K562 (cell line): ENCODE data around the gene HFE. TPM values are rescaled to one million over a fixed set of nuclear protein-coding genes. Genes with fewer than 3 reads are reported as not detected.

Experiments
- DPF2 ChIP-seq: fragments of 450-650 bp; IDR thresholded peaks from 2 replicates; pipeline ENCODE4 v1.6.1; 2016
- EHMT2 ChIP-seq: fragments of 450-650 bp; IDR thresholded peaks from 2 replicates; pipeline ENCODE4 v1.6.1; 2018; ENCODE audit warnings: antibody characterized with exemption
- EP300 ChIP-seq: IDR thresholded peaks from 2 replicates; pipeline ENCODE4 v1.6.1; 2012; ENCODE audit warnings: low read length, improper control_type of control experiment
- ESRRB ChIP-seq: fragments of 250-450 bp; sonication (Bioruptor Pico); IDR thresholded peaks from 2 replicates; pipeline ENCODE4 v1.5.0; 2020; ENCODE audit warnings: mild to moderate bottlenecking, moderate library complexity, borderline replicate concordance
- ETV1 ChIP-seq: fragments of 450-650 bp; conservative IDR thresholded peaks from 2 replicates; pipeline ENCODE4 v1.6.1; 2016; ENCODE audit warnings: missing genetic modification characterization, control low read depth, low read depth, missing compliant biosample characterization
- FOXK1 ChIP-seq: sonication (generic); formaldehyde crosslinking; IDR thresholded peaks from 2 replicates; pipeline ENCODE4 v1.8.0; 2022; ENCODE audit warnings: missing genetic modification reagents, mild to moderate bottlenecking, borderline replicate concordance
- KLF1 ChIP-seq: fragments of 450-650 bp; IDR thresholded peaks from 2 replicates; pipeline ENCODE4 v1.6.1; 2016; ENCODE audit warnings: missing genetic modification characterization, missing compliant biosample characterization
- SIRT6 ChIP-seq: IDR thresholded peaks from one replicate; pipeline ENCODE4 v1.6.1; 2012; ENCODE audit warnings: low read depth, mild to moderate bottlenecking, control low read depth, inconsistent platforms, low read length, moderate library complexity
- SMAD1 ChIP-seq: fragments of 150-350 bp; IDR thresholded peaks from 2 replicates; pipeline ENCODE4 v1.6.1; 2014; ENCODE audit warnings: low read length, low read depth; ENCODE audit not compliant: partially characterized antibody
- SRSF9 ChIP-seq: fragments of 200-400 bp; formaldehyde crosslinking; IDR thresholded peaks from 2 replicates; pipeline ENCODE4 v1.6.1; 2017; ENCODE audit warnings: low read depth, low read length, borderline replicate concordance
- ZNF134 ChIP-seq: fragments of 250-450 bp; sonication (Bioruptor Pico); conservative IDR thresholded peaks from 2 replicates; pipeline ENCODE4 v1.4.0; 2020
- polyA plus RNA-seq, 8 experiments: library from polyadenylated mRNA; depleted of rRNA in 4 of 8; stranded (reverse) in 5 of 8; unstranded in 3 of 8; fragments of >200 nt; fragmentation: Nextera tagmentation in 2 of 8; fragmentation: Illumina TruSeq in 1 of 8; extraction: Ambion mirVana in 2 of 8; extraction: Trizol in 1 of 8; gene quantifications; 2 replicates each; pipeline versions ENCODE4 v1.2.1 to v1.2.3, GENCODE V29; 2011 to 2014; ENCODE audit warnings: inconsistent platforms in 1 of 8, missing spikeins in 1 of 8
- total RNA-seq, 7 experiments: library from RNA; depleted of rRNA in 6 of 7; stranded (reverse); fragments of >200 nt in 6 of 7; fragmentation: Illumina TruSeq in 2 of 7; extraction: Trizol in 2 of 7; gene quantifications; 2 replicates each; pipeline versions ENCODE4 v1.2.1 to v1.2.3, GENCODE V29; 2011 to 2021; ENCODE audit warnings: low replicate concordance in 1 of 7
- TF ChIP-seq, protein P1 (sequence below), 2 experiments: IDR thresholded peaks in 1 of 2; conservative IDR thresholded peaks in 1 of 2; 2 replicates each; pipeline ENCODE4 v1.6.1; 2016; ENCODE audit warnings: low read depth in 2 of 2, mild to moderate bottlenecking in 1 of 2, missing compliant biosample characterization in 1 of 2, missing genetic modification characterization in 1 of 2, moderate library complexity in 1 of 2
- TF ChIP-seq, protein P2 (sequence below): fragments of 200-400 bp; formaldehyde crosslinking; IDR thresholded peaks from 2 replicates; pipeline ENCODE4 v1.6.1; 2017; ENCODE audit warnings: mild to moderate bottlenecking, low read depth, low read length, moderate library complexity
- TF ChIP-seq, protein P3 (sequence below): fragments of 450-650 bp; IDR thresholded peaks from 2 replicates; pipeline ENCODE4 v1.6.1; 2018; ENCODE audit warnings: mild to moderate bottlenecking, low read depth; ENCODE audit not compliant: partially characterized antibody

Gene HFE
- total and polyA plus RNA-seq, 9 of the 15 experiments (the other 6 are each of a cell fraction or from before 2014, with no cell fraction given): 0.14 to 1.2 (median 0.76) TPM

DNA sequence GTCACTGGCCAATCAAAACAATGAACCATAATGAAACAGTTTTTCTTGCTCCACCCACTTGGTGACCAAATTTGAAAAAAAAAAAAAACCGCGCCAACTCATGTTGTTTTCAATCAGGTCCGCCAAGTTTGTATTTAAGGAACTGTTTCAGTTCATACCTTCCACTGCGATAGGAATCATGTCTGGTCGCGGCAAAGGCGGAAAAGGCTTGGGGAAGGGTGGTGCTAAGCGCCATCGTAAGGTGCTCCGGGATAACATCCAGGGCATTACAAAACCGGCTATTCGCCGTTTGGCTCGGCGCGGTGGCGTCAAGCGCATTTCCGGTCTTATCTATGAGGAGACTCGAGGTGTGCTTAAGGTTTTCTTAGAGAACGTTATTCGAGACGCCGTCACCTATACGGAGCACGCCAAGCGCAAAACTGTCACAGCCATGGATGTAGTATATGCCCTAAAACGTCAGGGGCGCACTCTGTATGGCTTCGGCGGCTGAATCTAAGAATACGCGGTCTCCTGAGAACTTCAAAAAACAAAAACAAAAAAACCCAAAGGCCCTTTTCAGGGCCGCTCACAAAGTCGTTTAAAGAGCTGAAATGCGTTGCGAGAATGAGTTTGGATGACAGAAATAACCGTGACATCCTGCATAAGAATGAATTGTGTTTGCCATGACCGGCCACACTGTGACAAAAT lies 16.7 kb downstream of the HFE start (continued):
- TF ChIP-seq, protein P1, sequence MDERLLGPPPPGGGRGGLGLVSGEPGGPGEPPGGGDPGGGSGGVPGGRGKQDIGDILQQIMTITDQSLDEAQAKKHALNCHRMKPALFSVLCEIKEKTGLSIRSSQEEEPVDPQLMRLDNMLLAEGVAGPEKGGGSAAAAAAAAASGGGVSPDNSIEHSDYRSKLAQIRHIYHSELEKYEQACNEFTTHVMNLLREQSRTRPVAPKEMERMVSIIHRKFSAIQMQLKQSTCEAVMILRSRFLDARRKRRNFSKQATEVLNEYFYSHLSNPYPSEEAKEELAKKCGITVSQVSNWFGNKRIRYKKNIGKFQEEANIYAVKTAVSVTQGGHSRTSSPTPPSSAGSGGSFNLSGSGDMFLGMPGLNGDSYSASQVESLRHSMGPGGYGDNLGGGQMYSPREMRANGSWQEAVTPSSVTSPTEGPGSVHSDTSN (CRISPR knock-in tag; IDR thresholded peaks at IDR 0.05; ENCODE audit: low read depth): no peak
- TF ChIP-seq, protein P1 (tag; conservative IDR thresholded peaks at IDR 0.05; ENCODE audit: low read depth): peak; percentile 0; the same call in 1 of the 2 replicates
- peak; percentile 100 for TF ChIP-seq SMAD1
- peak; percentile 19; the same call in 1 of the 2 replicates for TF ChIP-seq DPF2
- TF ChIP-seq SRSF9: no peak
- TF ChIP-seq, protein P2, sequence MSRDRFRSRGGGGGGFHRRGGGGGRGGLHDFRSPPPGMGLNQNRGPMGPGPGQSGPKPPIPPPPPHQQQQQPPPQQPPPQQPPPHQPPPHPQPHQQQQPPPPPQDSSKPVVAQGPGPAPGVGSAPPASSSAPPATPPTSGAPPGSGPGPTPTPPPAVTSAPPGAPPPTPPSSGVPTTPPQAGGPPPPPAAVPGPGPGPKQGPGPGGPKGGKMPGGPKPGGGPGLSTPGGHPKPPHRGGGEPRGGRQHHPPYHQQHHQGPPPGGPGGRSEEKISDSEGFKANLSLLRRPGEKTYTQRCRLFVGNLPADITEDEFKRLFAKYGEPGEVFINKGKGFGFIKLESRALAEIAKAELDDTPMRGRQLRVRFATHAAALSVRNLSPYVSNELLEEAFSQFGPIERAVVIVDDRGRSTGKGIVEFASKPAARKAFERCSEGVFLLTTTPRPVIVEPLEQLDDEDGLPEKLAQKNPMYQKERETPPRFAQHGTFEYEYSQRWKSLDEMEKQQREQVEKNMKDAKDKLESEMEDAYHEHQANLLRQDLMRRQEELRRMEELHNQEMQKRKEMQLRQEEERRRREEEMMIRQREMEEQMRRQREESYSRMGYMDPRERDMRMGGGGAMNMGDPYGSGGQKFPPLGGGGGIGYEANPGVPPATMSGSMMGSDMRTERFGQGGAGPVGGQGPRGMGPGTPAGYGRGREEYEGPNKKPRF: no peak
- no peak for TF ChIP-seq EHMT2
- TF ChIP-seq SIRT6: no peak
- peak; percentile 90 for TF ChIP-seq FOXK1 (CRISPR knock-in tag)
- TF ChIP-seq, protein P3, sequence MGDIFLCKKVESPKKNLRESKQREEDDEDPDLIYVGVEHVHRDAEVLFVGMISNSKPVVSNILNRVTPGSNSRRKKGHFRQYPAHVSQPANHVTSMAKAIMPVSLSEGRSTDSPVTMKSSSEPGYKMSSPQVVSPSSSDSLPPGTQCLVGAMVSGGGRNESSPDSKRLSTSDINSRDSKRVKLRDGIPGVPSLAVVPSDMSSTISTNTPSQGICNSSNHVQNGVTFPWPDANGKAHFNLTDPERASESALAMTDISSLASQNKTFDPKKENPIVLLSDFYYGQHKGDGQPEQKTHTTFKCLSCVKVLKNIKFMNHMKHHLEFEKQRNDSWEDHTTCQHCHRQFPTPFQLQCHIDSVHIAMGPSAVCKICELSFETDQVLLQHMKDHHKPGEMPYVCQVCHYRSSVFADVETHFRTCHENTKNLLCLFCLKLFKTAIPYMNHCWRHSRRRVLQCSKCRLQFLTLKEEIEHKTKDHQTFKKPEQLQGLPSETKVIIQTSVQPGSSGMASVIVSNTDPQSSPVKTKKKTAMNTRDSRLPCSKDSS: no peak
- TF ChIP-seq EP300: peak; percentile 96
- TF ChIP-seq KLF1 (tag): peak; percentile 83
- TF ChIP-seq ESRRB: peak; percentile 87; the same call in 1 of the 2 replicates
- TF ChIP-seq ETV1 (tag): peak; percentile 98
- TF ChIP-seq ZNF134 (CRISPR knock-in tag): no peak; the same call in 1 of the 2 replicates
